CD4-positive, alpha-beta T cell treated with Interleukin-17A for 1 hour (primary cell): ENCODE data around the gene DTL.
"Not testable (repeated sequence)": the region's sequence is repeated elsewhere in the genome, so short reads cannot be mapped to it uniquely, and the experiment has no call there.

Experiments
- DNase-seq: peaks from one replicate; pipeline ENCODE4 v3.0.0-alpha.2; 2020

The DTL gene

DNA sequence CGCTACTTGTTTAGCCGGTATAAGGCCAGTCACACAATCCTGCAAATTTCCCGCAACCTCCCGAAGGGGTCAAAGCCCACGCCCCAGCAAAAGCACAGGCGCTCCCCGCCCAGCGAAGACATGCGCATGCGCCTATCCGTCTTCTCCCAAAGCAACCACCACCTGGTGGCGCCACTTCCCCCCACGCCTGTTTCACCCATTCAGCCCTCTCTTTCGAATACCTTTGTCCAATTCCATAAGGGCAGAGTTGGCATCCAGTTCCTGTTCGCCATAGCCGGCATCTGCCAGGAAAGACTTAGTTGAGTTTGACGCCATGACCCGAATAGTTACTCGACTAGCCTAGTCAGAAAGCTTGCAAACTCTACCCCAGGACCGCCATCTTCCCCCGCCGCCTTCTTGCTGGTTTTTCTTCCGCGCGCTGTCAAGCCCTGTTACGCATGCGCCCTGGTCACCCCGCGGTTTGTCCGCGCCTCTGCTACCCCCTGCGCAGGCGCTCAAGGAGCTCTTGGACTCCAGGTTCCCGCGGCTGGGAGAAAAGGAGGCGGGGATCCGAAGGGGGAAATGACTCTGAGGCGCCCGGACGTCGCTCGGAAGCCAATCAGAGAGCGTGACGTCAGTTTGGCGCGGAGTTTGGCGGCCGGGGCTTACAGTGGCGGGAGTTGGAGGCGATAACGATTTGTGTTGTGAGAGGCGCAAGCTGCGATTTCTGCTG, at the start of gene DTL, which contains the start of gene INTS7:
Gene DTL (plus strand): TSS at position 626 of the 712 bp plus-strand sequence. CDS start 143 bp downstream, outside the sequence.
Gene INTS7 (minus strand): TSS at position 435 of the 712 bp plus-strand sequence. CDS start 120 bp downstream, at position 315.
- DNase-seq = peak; percentile 99

DNA sequence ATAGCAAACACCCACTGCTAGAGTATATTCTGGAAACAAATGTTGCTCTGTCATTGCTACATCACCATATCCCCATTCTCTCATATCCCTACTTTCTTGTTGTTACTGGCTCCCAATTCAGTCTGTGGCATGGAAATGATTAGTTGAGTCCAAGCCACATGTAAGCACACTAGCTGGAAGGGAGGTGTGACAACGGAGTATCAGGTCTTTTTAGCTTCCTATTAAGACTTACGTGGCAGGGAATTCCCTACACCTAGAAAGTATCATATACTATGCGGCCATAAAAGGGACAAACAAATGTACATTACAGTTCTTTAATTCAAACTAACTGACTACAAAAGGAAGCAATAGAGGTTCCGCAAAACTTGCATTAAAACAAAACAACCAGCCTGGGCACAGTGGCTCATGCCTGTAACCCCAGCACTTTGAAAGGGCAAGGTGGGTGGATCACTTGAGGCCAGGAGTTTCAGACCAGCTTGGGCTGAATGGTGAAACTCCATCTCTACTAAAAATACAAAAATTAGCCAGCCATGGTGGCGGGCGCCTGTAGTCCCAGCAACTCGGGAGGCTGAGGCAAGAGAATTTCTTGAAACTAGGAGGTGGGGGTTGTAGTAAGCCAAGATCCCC, 48.8 kb upstream of the DTL start:
- DNase-seq = no peak

- no peak for DNase-seq
These were observed 43.9 kb upstream of the DTL start for GRCh38 chr1:211991695-211992094.

DNA sequence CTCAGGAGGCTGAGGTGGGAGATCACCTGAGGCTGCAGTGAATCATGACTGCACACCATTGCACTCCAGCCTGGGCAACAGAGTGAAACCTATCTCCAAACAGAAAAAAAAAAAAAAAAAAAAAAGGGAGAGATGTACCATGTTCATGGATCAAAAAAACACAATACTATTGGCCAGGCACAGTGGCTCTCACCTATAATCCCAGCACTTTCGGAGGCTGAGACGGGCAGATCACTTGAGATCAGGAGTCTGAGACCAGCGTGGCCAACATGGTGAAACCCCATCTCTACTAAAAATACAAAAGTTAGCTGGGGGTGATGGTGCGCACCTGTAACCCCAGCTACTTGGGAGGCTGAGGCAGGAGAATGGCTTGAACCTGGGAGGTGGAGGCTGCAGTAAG, 38.1 kb upstream of the DTL start:
- DNase-seq = not testable (repeated sequence)

DNA sequence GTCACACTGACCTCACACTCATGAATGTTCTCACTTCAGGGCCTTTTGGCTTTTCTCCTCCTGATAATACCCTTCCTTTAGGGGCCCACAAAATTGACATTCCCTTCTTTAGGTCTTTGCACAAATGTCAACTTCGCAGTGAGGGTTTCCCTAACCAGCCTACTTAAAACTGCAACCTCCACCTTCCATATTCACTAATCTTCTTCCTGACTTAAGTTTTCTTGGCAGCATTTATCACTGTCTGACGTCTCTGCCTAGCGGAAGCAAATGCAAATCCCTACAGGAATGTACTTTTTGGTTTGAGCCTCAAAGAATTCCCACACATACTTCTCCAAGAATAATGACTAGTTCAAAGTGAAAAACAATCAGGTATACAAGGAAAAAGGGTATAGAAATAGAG, 33.0 kb upstream of the DTL start:
- no peak for DNase-seq

- no peak for DNase-seq
These were observed 30.5 kb upstream of the DTL start for GRCh38 chr1:212004895-212005608.

DNA sequence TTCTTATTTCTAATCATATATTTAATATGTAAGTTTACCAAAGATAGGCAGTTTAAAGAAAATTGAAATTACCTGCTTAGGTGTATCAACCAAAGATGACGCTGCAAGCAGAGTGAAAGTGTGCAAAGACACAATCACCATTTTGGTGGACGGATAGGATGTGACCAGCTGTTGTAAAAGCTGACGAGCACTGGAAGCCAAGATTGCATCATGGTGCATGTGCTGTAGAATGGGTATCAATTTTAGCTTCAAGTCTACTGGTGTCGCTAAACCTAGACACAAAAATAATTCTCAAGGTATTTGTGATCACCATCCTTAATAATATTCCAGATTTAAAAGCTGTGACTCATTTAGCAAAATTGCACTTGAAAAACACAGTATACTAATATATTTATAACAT, 28.4 kb upstream of the DTL start:
- no peak for DNase-seq

- DNase-seq = no peak
These were observed 27.7 kb upstream of the DTL start for GRCh38 chr1:212007886-212008285.

DNA sequence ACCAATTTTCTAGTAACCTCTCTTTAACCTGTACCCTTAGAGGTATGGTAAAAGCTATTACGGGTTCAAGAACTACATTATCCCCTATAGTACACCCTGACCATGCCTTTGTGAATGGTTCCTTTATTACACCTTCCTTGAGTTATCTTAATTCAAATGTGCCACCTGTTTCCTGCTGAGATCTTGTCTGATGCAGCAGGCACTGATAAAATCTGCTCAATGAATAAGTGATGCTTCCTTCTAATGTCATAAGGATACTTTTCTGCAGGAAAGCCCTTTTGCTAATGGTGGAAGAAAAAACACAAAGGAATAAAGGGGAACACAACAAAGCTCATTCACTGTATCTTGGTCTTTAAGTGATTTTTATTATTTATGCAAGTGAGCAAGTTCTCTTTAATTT, 26.0 kb upstream of the DTL start:
- DNase-seq = no peak

DNA sequence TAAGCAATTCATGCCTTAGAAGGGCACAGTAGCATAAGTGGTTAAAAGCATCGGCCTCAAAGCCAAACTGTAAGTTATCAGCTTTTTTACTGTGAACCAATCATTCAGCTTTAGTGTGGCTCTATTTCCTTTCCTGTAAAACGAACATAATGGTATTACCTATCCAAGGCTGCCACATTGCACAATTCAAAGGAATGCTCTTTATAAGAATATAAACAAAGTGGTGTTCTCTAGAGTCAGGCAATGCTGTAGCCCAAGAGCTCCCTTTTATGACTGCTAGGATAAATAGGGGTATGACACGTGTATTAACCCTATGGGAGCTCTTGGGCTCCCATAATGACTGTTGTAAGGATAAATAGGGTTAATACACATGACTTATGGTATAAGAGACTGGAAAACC, 25.5 kb upstream of the DTL start:
- DNase-seq = no peak

DNA sequence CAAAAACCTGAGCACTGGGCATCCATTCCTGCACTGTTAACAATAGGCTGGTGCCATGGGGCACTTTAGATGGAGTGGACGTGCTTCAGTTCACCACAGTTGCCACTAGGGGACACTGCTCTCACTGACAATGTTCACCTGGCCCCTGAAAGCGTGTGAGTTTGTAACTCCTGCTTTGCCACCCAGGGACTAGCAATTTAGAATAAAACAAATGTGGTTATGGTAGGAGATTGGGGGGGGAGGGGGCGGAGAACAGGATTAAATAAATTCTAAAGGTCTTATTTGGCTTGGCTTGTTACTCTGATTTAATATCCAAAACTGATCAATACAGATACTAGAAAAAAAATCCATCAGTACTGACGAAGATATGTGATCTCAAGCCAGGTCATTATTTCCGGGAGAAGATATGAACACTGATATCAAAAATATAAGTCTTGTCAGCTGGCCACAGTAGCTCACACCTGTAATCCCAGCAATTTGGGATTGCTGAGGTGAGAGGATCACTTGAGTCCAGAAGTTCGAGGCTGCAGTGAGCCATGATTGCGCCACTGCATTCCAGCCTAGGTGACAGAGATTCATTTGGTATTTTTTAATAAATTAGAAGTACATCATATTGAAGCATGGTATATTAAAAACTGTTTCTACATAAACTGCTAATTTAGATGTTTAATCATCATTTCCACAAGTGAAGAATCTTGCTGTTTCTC, 23.4 kb upstream of the DTL start:
- peak; percentile 76 for DNase-seq

- no peak for DNase-seq
These were observed 21.9 kb upstream of the DTL start for GRCh38 chr1:212013672-212014071.

DNA sequence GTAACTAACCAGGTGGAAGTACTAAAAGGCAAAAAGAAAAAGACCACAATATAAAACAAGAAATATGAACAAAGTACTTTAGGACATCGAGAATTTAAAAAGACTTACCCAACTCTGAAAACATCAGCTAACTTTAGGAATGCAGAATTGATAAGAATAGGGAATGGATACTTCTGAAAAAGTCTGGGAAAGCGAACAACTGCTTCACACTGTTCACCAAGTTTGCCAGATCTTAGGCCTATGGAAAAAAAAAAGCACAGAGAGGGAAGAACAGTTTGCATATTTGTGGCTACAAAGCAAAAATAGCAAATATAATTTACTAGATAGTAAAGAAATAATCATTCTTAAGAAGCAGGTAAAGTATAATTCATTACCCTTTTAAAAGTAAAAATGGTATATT, 14.6 kb upstream of the DTL start:
- no peak for DNase-seq

- no peak for DNase-seq
These were observed 14.0 kb upstream of the DTL start for GRCh38 chr1:212021563-212021962.

GRCh38 chr1:212022908-212023307, 12.6 kb upstream of the DTL start:
- DNase-seq = not testable (repeated sequence)

DNA sequence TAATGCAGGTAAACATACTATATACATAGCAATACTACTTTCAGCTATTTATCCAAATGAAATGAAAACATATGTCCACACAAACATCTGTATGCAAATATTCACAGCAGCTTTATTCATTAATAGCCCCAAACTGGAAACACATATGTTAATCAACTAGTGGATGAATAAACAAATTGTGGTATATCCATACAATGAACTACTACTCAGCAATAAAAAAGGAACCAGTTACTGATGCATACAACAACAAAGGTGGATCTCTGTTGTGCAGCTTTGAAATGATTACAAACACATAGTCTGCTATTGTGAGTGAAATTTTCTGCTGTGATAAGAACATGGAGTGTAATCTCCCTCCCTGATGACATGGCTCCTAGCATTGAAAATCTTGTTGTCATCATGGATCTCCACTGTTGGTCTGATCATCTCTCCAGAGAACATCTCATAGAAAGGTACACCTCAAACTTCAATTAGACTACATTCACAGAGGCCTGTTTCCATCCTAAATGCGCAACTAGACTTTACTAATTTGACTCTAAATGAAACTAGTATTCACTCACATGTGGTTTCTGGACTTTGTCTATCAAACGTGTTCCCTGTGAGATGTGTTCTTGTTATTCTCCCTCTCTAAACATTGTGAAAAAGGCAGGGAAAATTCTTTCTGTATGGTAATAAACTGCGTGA, 10.9 kb upstream of the DTL start:
- DNase-seq = no peak

DNA sequence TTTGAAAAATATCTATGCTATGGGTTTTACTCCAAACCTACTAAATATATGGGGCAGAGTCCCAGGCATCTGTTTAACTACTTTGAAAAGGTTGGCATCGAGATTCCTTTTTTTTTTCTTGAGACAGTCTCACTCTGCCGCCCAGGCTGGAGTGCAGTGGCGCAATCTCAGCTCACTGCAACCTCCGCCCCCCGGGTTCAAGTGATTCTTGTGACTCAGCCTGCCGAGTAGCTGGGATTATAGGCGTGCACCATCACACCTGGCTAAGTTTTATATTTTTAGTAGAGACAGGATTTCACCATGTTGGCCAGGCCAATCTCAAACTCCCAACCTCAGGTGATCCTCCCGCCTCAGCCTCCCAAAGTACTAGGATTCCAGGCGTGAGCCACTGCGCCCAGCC, 7.8 kb upstream of the DTL start:
- DNase-seq = not testable (repeated sequence)

DNA sequence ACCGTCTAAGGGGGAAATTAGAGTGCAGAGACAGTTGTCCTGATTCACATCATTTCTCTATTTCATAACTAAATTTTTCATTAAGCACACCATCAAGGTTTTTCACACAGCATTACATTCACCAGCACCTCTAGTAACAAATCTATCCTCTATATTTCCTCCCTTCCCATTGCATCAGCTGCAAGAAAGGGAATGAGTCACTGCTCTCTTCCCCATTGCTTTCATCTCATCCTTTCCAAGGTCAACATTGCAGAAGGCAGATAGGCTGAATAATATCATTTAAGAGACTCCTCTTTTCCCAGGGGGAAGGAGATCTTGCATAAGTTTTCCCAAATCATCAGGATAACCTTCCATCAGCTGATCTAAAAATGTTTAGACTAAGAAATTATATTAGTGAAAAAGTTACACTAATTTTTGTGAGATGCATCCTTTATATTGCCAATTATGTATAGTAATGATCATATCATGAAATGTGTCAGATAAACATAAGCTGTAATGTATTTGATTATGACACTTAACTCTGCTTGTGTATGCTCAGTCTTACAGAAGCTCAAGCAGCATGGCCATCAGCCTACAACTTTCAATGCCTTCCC, 4.5 kb upstream of the DTL start:
- DNase-seq = no peak

DNA sequence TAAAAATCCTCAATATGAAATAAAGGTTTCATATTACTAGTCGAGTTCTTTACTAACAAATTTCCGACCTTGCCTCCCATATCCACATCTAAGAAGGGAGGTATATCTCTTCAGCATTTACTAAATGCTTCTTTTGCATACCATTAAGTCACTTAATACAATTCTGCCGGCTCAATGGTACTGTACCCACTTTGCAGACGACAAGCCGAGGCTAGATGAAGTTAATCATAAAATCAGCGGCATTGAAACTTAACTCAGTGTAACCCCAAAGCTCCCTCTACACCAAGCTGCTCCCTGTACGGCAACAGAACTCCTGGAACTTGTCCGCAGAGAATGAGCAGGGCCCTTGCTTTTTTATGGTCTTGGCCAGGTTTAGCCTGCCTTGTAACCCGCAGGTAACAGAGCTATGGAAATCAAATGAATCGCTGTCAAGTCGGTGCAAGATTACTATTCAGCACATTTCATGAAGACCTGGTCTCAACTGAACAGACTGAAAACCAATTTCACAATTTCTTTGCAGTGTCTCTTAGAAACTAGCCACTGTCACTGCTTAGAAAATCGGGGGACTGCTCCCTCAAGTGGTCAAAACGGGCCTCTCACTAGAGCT, 929 bp upstream of the DTL start:
- no peak for DNase-seq

- DNase-seq = no peak
These were observed 472 bp downstream of the DTL start for GRCh38 chr1:212035835-212036605.

- peak; percentile 40 for DNase-seq
These were observed 2.4 kb downstream of the DTL start for GRCh38 chr1:212037900-212038299.
